Myocyte (in vitro differentiated cells): ENCODE results near the gene CHMP4A. TPM values are rescaled to one million over a fixed set of nuclear protein-coding genes. Genes with fewer than 3 reads are reported as not detected.

Source experiments
- total RNA-seq: library from RNA; depleted of rRNA; stranded (reverse); fragments of >200 nt; gene quantifications from 2 replicates; pipeline ENCODE4 v1.2.3, GENCODE V29; 2014

The CHMP4A gene
- total RNA-seq, 1 donor from 2014 or later: 49.6 TPM

Other genes with a start within 250 kb of the CHMP4A start
- gene DHRS4L2, start 224.6 kb downstream of the CHMP4A start, total RNA-seq: 5.7 and 5.8 TPM in 2 replicates
- 0.19 TPM in 1 of 2 replicates, not detected in the other for gene CARMIL3, start 161.5 kb downstream of the CHMP4A start, total RNA-seq
- not detected in 2 replicates for gene CPNE6, start 141.9 kb downstream of the CHMP4A start, total RNA-seq
- 8.2 and 8.7 TPM in 2 replicates for gene PCK2, start 119.2 kb downstream of the CHMP4A start, total RNA-seq
- 94.6 and 112 TPM in 2 replicates for gene DCAF11, start 98.7 kb downstream of the CHMP4A start, total RNA-seq
- gene NRL, start 98.5 kb downstream of the CHMP4A start, total RNA-seq: 4.3 and 4.5 TPM in 2 replicates
- gene FITM1, start 82.8 kb downstream of the CHMP4A start, total RNA-seq: 144 and 180 TPM in 2 replicates
- 423 and 428 TPM in 2 replicates for gene PSME1, start 77.3 kb downstream of the CHMP4A start, total RNA-seq
- gene EMC9, start 71.9 kb downstream of the CHMP4A start, total RNA-seq: 18.8 and 25.4 TPM in 2 replicates
- gene PSME2, start 66.9 kb downstream of the CHMP4A start, total RNA-seq: 107 and 129 TPM in 2 replicates
- 57.6 and 60.4 TPM in 2 replicates for gene RNF31, start 66.0 kb downstream of the CHMP4A start, total RNA-seq
- 48.6 and 94.1 TPM in 2 replicates for gene IRF9, start 52.2 kb downstream of the CHMP4A start, total RNA-seq
- 1.1 and 1.6 TPM in 2 replicates for gene REC8, start 41.4 kb downstream of the CHMP4A start, total RNA-seq
- 85.4 and 99.4 TPM in 2 replicates for gene IPO4, start 24.7 kb downstream of the CHMP4A start, total RNA-seq
- gene TM9SF1, start 18.0 kb downstream of the CHMP4A start, total RNA-seq: 59.5 and 76.3 TPM in 2 replicates
- not detected in 2 replicates for gene TSSK4, start 7.8 kb downstream of the CHMP4A start, total RNA-seq
- gene MDP1, start 2.6 kb upstream of the CHMP4A start, total RNA-seq: 16.6 and 16.7 TPM in 2 replicates
- gene NEDD8, start 18.9 kb upstream of the CHMP4A start, total RNA-seq: 196 and 233 TPM in 2 replicates
- 60.8 and 90.3 TPM in 2 replicates for gene GMPR2, start 19.4 kb upstream of the CHMP4A start, total RNA-seq
- 39.2 and 48.7 TPM in 2 replicates for gene TINF2, start 29.1 kb upstream of the CHMP4A start, total RNA-seq
- gene TGM1, start 49.7 kb upstream of the CHMP4A start, total RNA-seq: 0.08 and 0.99 TPM in 2 replicates
- 26.3 TPM in 2 replicates for gene RABGGTA, start 58.1 kb upstream of the CHMP4A start, total RNA-seq
- 17.5 and 25.1 TPM in 2 replicates for gene DHRS1, start 86.3 kb upstream of the CHMP4A start, total RNA-seq
- 27.9 and 28.9 TPM in 2 replicates for gene NOP9, start 86.4 kb upstream of the CHMP4A start, total RNA-seq
- gene CIDEB, start 94.5 kb upstream of the CHMP4A start, total RNA-seq: not detected in 2 replicates
- 2.7 and 3.2 TPM in 2 replicates for gene LTB4R2, start 96.7 kb upstream of the CHMP4A start, total RNA-seq
- gene LTB4R, start 98.0 kb upstream of the CHMP4A start, total RNA-seq: 0.67 and 0.68 TPM in 2 replicates
- gene ADCY4, start 121.6 kb upstream of the CHMP4A start, total RNA-seq: not detected in 2 replicates
- gene RIPK3, start 126.5 kb upstream of the CHMP4A start, total RNA-seq: not detected in 2 replicates
- 19.4 and 23.2 TPM in 2 replicates for gene NFATC4, start 154.7 kb upstream of the CHMP4A start, total RNA-seq
- gene NYNRIN, start 185.5 kb upstream of the CHMP4A start, total RNA-seq: 0.05 and 0.21 TPM in 2 replicates
- 1.0 and 1.2 TPM in 2 replicates for gene CBLN3, start 216.2 kb upstream of the CHMP4A start, total RNA-seq
- gene KHNYN, start 216.5 kb upstream of the CHMP4A start, total RNA-seq: 28.0 and 29.6 TPM in 2 replicates
- 24.2 and 27.5 TPM in 2 replicates for gene SDR39U1, start 229.3 kb upstream of the CHMP4A start, total RNA-seq